Measurements from ENCODE around the gene ZDHHC12.

DNA sequence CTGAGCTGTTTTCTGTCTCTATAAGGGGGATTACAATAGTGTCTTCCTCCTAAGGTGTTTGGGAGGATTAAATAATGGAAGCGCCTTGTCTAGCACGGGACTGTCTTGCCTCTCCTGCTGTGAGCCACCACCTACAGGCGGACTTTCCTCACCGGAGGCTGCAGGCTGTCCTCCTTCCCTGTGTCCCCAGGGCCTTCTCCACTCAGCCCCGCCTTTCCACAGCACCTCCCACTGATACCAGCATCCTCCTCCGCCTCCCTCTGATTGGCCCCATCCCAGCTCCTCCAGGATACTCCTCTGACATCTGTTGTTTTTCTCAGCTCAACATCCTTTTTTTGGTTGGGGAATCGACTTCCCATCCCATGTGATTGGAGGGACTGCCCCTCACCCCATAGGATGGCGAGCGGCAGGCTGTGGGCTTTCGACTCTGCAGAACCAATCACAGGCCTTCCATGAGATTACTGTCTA, 851 bp upstream of the ZDHHC12 start:
- TF ChIP-seq CTCF (IDR thresholded peaks at IDR 0.05) (peak in 3 of 12 donors; percentile 12 to 18 (median 12)), POLR2A (IDR thresholded peaks at IDR 0.05) (peak in 1 of 2 donors; percentile 45)

Data from heart left ventricle (tissue), 13 donors.